ENCODE measurements around the gene ASTN1.
A peak's percentile ranks its signal among the peaks of the same experiment; 100 is the strongest.

ASTN1 gene

GRCh38 chr1:177164380-177165068 lies at the start of gene ASTN1:
Gene ASTN1 (minus strand): TSS chr1:177164712. CDS start chr1:177164676, 36 bp downstream.
- no peak for DNase-seq

DNA sequence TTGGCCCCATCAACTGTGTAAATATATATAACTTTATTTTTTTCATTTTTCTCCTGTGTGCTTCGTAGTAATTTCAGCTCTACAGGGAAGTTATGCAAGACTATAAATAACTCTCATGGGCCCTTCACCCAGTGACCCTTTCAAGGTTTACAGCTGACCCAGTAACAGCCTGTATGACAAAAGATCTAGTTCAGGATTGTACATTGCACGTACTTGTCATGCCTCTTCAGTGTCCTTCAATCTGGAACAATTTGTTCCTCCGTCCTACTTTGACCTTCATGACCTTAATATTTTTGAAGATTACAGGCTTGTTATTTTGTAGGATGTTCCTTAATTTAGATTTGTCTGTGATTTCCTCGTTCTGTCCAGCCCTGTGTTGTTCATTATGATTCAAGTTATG lies 46.7 kb upstream of the ASTN1 start:
- DNase-seq: no peak

DNA sequence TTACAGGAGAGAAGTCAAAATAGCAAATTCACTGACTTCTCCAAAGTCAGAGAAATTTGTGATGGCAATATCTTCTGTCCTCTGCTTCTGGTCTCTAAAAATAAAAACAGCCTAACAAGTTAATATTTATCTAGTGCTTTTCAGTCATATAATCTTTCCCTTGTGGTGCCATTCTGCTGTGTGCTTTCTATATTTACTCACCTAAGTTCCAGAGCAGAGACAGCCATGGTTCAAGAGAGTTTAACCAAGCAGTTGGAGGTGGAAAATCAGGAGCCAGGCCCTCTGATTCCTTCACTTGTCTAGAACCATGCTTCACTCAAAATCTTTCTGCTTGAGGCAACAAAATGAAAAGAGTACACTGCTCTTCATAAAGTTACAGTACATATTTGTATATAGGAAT lies 45.6 kb upstream of the ASTN1 start:
- DNase-seq: no peak

DNA sequence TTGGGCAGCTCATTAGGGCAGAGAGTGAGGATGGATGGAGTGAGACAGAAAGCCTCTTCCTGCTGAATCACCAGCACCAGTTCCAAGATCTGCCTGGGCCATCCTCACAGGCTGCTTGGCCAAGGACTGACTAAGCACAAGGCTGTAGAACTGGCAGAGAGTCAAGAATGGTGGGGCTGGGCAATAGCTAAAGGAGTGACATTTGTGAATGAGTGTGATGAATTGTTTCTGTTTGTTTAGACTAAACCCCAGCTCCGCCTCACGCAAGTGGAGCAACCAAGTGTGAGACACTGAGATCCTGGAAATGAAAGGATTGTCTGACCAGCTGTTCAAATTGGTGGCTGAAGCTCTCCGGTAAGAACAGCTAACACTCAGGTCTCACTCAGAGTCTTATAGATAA lies 44.8 kb upstream of the ASTN1 start:
- DNase-seq: no peak

GRCh38 chr1:177208920-177209319 lies 44.4 kb upstream of the ASTN1 start:
- DNase-seq: no peak

GRCh38 chr1:177206831-177207355 lies 42.4 kb upstream of the ASTN1 start:
- no peak for DNase-seq

- no peak for DNase-seq
Measured at GRCh38 chr1:177200290-177200689, 35.8 kb upstream of the ASTN1 start.

- DNase-seq: no peak
Measured at GRCh38 chr1:177198243-177198642, 33.7 kb upstream of the ASTN1 start.

- DNase-seq: peak in 1 of 3 donors; percentile 8
Measured at GRCh38 chr1:177190308-177190970, 25.9 kb upstream of the ASTN1 start.

DNA sequence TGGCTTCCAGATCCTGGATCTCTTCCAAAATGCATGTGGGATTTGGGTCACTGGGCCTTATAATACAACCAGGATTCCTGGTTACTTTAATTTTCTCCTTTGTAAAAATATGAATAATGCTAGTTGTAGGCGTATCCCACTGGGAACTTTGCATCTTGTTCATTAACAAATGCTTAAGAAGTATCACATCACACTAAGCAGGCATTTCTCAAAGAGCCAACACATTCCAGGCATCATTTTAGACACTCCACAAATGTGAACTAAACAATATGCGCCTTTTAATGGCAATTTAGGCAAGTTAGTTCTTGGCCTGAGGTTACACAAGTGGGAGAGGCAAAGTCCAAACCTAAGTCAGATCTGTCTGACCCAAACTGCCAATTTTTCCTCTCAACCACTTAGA lies 22.1 kb upstream of the ASTN1 start:
- DNase-seq: no peak

DNA sequence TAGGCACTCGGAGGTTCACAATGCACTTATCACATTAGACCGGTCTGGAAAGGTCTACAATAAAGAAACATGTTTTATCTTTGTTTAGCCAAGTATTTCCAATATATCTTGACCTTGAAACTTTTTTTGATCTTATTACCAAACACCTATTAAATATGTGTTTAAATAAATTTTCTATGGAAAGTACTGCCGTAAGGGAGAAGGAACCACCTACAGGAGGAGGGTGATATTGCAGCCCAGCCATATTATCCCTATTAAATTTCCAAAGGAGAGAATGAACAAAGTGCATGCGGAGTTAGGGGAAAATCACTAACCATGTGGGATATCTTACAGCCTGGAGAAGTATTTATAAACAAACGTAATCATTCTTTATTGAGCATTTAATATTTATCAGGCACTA lies 20.7 kb upstream of the ASTN1 start:
- DNase-seq: peak in 2 of 3 donors; percentile 3 to 10

GRCh38 chr1:177183836-177184235 lies 19.3 kb upstream of the ASTN1 start:
- no peak for DNase-seq

DNA sequence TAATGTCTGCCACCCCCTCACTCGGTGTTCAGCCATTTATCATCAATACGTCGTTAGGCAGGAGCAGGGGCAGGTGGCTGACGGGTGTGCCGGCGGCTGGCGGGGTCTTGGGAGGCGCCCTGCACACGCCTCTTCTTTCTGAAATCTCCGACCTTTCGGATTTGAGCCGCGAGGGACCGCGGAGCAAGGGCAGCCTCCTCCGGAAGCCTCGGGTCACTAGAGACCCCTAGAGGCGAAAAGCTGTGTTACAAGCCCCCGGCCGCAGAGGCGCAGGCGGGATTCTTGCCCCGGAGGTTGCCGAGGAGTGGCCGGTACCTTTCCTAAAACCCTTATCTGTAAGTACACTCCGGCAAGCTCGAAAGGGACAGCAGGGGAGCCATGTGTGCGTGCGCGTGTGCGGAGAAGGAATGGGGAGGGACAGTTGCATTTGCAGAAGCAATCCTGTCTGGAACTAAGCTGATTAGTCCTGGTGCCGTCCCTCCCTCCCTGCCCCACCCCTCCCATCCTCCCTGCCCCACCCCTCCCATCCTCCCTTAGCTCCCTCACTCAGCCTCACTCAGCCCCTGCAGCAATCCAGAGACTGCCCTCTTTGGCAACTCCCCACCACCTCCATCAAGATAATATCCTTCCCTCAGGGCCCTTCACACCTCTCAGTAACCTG lies 17.2 kb upstream of the ASTN1 start:
- DNase-seq: peak; percentile 47 to 66 (median 48)

DNA sequence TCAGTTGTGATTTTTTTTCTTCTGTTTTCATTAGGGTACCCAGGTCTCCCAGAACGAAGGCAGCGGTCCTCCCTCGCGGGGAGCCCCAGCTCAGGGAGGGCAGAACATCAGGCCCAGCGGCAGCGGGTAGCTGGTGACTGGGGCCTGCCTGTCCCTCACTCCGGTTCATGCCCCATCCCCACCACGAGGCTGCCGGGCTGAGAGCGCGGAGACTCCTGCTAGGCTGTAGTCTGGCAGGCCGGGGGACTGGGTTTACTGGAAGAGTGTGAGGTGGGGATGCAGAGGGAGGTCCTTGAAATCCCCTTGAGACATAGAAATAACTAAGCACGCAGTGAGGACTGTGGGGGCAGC lies 16.7 kb upstream of the ASTN1 start:
- no peak for DNase-seq

DNA sequence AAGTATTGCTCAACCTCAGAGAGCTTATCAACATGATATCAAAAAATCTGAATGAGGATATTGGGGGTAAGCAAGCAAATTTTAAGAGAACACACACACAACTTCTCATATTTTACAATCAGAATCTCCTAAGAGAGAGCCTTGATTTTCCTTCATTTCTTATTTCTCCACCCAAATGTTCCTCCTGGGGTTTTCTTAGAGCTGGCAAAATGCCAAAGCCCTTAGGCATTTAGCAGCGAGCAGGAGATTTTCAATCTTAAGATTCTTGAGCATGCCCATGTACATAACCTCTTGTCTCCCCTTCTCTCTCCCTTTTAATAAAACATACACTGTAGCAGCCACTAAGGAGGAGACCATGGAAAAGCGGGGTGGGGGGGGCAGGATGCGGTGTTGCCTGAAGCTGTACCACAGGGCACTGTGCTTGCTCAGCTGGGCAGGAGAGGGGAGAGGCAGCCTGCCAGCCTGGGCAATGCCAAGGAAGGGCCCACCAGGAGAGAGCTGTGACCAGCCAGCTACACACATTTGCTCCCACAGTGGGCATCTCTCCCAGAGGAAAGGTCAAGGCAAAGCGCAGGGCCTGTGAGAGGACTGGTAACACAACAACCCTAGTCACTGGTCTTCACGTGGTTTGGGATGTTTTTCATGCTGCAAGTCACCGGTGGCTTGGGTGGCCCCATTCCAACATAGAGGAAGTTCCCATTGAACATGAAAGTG lies 10.6 kb upstream of the ASTN1 start:
- DNase-seq: no peak

DNA sequence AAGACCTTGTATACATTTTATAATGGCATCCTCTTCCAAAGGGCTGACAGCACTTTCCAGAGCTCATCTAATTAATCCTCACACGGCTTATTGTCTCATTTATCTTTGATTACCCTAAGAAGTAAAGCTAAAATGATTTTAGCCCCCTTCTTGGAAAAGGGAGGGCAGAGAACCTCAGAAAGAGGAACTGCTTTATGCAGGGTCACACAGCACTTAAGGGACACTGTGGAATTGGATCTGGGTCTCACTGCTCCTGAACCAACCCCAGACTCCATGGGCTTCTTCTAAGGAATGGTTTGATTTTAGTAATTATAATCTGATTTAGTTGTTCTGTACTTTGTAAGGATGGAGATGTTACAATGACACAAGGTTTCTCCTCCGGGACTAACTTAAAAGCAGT lies 9.5 kb upstream of the ASTN1 start:
- no peak for DNase-seq

DNA sequence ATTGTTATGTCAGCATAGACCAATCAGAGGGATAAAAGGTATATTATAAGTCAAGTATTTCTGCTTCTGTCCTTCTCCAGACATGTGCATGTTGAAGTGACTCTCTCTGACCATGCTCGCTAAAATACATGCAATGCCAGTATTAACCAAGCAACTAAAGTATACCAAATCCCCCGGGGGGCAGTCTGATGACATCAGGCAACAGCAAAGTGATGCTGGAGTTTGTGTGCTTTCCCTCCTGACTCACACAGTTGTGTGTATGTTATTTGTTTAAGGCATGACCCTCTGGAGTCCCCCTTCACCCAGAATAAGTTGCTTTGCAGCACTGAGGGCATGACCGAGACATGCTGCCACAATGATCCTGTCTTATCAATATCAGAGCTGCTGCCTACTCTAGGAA lies 8.4 kb upstream of the ASTN1 start:
- DNase-seq: no peak

DNA sequence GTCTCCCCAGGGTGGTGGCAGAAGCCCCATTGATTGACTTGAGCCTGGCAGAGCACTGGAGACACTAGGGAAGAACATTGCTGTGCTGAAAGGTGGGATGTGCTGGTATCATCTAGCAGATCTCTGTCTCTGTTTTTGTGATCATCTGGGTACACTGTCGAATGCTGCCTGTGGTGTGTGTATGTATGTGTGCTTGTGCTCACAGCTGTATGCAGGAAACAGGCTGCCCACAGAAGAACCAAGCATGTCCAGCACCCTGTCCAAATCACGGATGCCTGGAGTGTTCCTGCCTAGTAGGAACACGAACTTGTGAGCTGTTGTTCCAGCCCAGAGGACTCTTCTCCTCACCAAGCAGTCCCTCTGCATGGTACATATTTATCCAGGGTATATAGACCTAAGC lies 7.8 kb upstream of the ASTN1 start:
- no peak for DNase-seq

DNA sequence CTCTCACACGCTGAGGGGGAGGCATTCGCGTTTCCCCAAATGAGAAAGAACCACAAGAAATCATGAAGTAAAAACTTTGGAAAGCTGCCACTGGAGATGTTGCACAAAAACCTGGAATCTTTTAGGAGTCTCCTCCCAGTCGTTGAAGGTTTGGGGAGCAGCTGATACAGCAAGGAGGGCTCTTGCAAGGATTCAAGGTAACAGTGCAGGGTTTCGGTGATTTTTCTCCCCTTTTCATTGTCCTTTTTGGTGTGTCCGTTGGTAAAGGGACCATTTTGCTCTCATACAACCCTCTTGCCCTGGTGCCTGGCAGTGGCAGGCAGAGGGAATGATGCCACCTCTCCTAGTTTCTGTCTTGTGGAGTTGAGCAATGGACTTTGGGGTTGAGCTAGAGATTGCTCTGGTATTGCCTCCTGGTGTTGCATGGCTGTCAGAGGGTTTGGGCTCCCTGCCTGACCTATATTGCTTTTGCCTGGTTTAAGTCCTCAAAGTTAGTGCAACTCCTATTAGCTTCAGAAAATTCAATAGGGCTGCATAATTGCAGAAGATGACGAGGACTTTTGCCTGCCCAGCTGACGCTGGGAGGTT lies 7.1 kb upstream of the ASTN1 start:
- no peak for DNase-seq

DNA sequence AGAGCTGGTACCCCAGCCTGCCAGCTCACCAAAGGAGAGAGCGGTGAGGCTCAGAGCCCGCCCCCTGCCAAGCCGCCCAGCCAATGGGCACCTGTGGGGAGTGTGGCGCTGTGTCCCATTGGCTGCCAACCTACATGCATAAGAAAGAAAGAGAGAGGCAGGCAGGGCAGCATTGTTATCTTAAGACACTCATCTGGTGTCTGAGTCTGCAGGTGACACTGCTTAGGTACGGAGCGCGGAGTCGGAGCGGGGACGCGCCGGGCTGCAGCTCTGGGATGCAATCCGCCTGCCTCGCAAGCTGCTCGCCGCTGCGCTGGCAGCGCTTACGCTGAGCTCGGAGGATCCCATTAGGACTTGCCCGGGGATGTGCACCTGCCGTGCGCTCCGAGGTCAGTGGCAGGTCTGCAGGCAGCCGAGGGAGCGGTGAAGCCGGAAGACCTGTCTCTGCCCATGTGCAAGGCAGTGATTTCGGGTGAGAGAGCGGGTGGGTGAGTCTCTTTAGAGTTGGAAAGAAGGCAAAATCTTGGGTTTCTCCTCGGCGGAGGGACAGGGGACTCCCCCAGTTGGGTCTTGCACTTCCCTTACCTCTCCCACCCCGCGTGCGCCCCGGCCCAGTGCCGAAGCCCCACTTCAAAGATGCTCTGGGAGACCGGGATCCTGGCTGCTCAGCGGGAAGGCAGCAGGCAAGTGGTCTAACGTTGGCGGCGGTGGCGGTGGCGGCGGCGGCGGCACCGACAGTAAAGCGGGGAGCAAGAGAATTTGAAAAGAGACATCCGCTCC lies 6.4 kb upstream of the ASTN1 start, which contains the start of gene BRINP2:
BRINP2 (plus strand) TSS at position 203 of the 780 bp plus-strand sequence. CDS start 58,919 bp downstream, outside the sequence.
- DNase-seq: no peak

DNA sequence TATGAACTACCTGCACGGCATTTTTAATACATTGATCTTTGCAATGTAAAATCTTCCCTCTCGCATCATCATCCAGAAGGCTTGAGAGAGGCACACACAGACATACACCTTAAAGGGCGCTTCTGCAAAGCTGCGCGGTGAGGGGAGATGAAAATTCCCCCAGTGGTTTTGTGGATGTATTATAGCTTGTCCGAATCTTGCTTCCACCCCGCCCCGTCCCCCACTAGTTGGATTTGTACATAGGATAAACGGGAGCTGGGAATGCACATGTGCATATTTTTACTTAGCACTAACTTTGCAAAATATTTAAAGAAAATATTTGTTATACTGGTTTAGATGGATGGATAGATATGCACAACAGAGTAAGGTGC lies 542 bp upstream of the ASTN1 start:
- no peak for DNase-seq

DNA sequence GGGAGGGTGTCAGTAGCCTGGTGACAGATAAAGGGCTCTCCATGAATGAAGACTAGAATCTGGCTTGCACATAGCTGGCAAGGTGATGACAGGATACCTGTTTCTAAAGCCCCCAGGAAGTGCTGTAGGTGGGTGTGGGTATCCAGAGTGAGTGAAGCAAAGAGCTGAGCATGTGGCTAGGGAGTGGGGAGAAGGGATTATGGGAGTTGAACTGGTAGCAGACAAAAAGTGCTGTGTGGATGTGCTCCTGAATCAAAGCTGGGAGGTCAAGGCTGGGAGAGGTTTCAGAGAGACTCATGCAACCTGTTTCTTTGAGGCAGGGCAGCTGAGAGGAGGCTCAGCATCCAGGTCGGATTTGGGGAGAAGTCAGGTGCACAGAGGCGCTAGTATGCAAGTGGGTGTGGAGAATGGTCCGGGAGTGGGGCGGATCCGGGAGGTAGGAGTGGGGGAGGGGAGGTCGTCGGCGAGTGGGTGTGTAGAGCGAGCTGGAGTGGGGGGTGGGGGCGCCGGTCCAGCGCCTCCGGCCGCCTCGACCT lies 600 bp downstream of the ASTN1 start:
- DNase-seq: no peak
